K562 (cell line): ENCODE measurements around the gene LINGO4. TPM values are rescaled to one million over a fixed set of nuclear protein-coding genes. Genes with fewer than 3 reads are reported as not detected.

Experiments used
- ATAC-seq: fragments of 200-7000 bp; cut with Tn5 transposase; 3 replicates; pipeline ENCODE4 v1.9.1; 2020; ENCODE audit warnings: moderate library complexity
- BruUV-seq: library from RNA; stranded (reverse); fragments of 400-500 nt; replicated peaks from 2 replicates; lab custom pipeline; 2021; lab: Mats Ljungman, UMichigan
- CTCF ChIA-PET: fragments of 300-600 bp; formaldehyde crosslinking; extraction: SDS; loops from one replicate; lab custom pipeline; 2021; ENCODE audit warnings: low intra/inter-chr PET ratio; lab: Yijun Ruan, JAX
- POLR2A ChIA-PET: fragments of 300-600, 350-650 bp; sonication (Branson Sonifier 250); formaldehyde crosslinking; extraction: SDS; loops from one replicate; lab custom pipeline; 2021; ENCODE audit warnings: antibody characterized with exemption, inconsistent platforms; lab: Yijun Ruan, JAX
- DNase-seq, 4 experiments: peaks; one replicate each; pipeline versions ENCODE4 v3.0.0 to v3.0.0-alpha.2; 2011 to 2018; ENCODE audit warnings: low spot score in 3 of 4, mixed read lengths in 3 of 4; ENCODE audit errors: extremely low read depth in 1 of 4
- FAIRE-seq: peaks from 2 replicates; lab custom pipeline; 2011; peaks lifted over from hg19 to GRCh38; lab: Jason Lieb, UNC
- H2AFZ ChIP-seq: 2 replicates; pipeline ENCODE4 v1.6.0; 2011; ENCODE audit warnings: low read depth, low read length, control low read depth, inconsistent platforms
- H3K27ac ChIP-seq: fragments of 200-600 bp; 3 replicates; pipeline ENCODE4 v1.8.0; 2011; ENCODE audit warnings: low read depth, mild to moderate bottlenecking, control low read depth, inconsistent platforms, low read length, moderate library complexity, mixed read lengths; ENCODE audit errors: extremely low read depth
- H3K27me3 ChIP-seq, 2 experiments: fragments of 300-600 bp in 1 of 2; 2 replicates in 1 of 2; 3 replicates in 1 of 2; pipeline versions ENCODE4 v1.6.0 to v1.8.0; 2011; ENCODE audit warnings: inconsistent platforms in 2 of 2, low read length in 2 of 2, mild to moderate bottlenecking in 1 of 2, mixed read lengths in 1 of 2, moderate library complexity in 1 of 2; ENCODE audit not compliant: control insufficient read depth in 2 of 2, insufficient read depth in 2 of 2
- H3K36me3 ChIP-seq: fragments of 300-600 bp; 3 replicates; pipeline ENCODE4 v1.8.0; 2011; ENCODE audit warnings: mild to moderate bottlenecking, low read length, inconsistent platforms; ENCODE audit not compliant: control insufficient read depth, insufficient read depth
- H3K4me1 ChIP-seq, 2 experiments: fragments of 200-600 bp in 1 of 2; replicated peaks in 1 of 2; 2 replicates in 1 of 2; 3 replicates in 1 of 2; pipeline versions ENCODE4 v1.5.1 to v1.8.0; 2011; ENCODE audit warnings: inconsistent platforms in 2 of 2, low read length in 2 of 2, mild to moderate bottlenecking in 1 of 2, mixed read lengths in 1 of 2, moderate library complexity in 1 of 2; ENCODE audit not compliant: control insufficient read depth in 2 of 2, insufficient read depth in 2 of 2
- H3K4me2 ChIP-seq: 2 replicates; pipeline ENCODE4 v1.6.1; 2011; ENCODE audit warnings: low read length, control low read depth, inconsistent platforms, mixed read lengths; ENCODE audit not compliant: insufficient read depth
- H3K4me3 ChIP-seq: fragments of 200-600 bp; sonication (generic), shearing (Covaris generic); 2 replicates; pipeline ENCODE4 v1.5.1; 2016; ENCODE audit warnings: control low read depth, inconsistent platforms
- H3K79me2 ChIP-seq: fragments of 200-600 bp; 3 replicates; pipeline ENCODE4 v1.8.0; 2011; ENCODE audit warnings: low read length, inconsistent platforms; ENCODE audit not compliant: control insufficient read depth, insufficient read depth
- H3K9ac ChIP-seq, 2 experiments: 2 replicates each; pipeline versions ENCODE4 v1.6.0 to v1.6.1; 2011; ENCODE audit warnings: low read depth in 2 of 2, low read length in 2 of 2, control low read depth in 1 of 2, inconsistent platforms in 1 of 2, mild to moderate bottlenecking in 1 of 2, mixed read lengths in 1 of 2; ENCODE audit not compliant: insufficient read depth in 1 of 2
- H3K9me1 ChIP-seq: one replicate; pipeline ENCODE4 v1.6.0; 2011; ENCODE audit warnings: inconsistent platforms, mild to moderate bottlenecking, low read length, moderate library complexity; ENCODE audit not compliant: control insufficient read depth, insufficient read depth
- H3K9me3 ChIP-seq: replicated peaks from 2 replicates; pipeline ENCODE4 v1.5.1; 2011; ENCODE audit warnings: low read depth, low read length, inconsistent platforms; ENCODE audit not compliant: control insufficient read depth, insufficient read depth
- H4K20me1 ChIP-seq: replicated peaks from 2 replicates; pipeline ENCODE4 v1.6.1; 2011; ENCODE audit warnings: low read length, inconsistent platforms, mixed read lengths; ENCODE audit not compliant: control insufficient read depth, insufficient read depth
- CSDE1 ChIP-seq, 2 experiments: fragments of 450-650 bp; IDR thresholded peaks; 2 replicates each; pipeline ENCODE4 v1.6.1; 2016; ENCODE audit warnings: mild to moderate bottlenecking in 1 of 2
- REST ChIP-seq, 2 experiments: fragments of 450-650 bp; formaldehyde crosslinking in 1 of 2; IDR thresholded peaks; 2 replicates each; pipeline versions ENCODE4 v1.4.0 to v1.6.1; 2014 to 2020; ENCODE audit warnings: mild to moderate bottlenecking in 2 of 2, borderline replicate concordance in 1 of 2, low read depth in 1 of 2
- ZNF830 ChIP-seq: fragments of 250-450 bp; sonication (Bioruptor Pico); IDR thresholded peaks from 2 replicates; pipeline ENCODE4 v1.5.0; 2021; ENCODE audit warnings: mild to moderate bottlenecking
- WGBS: fragments of 100-300 bp; shearing (Covaris generic); methylation state at CpG from one replicate; pipeline ENCODE4 v1.1.6; 2016; ENCODE audit warnings: low coverage, mixed read lengths; ENCODE audit not compliant: insufficient coverage; ENCODE audit errors: missing lambda C conversion rate; 5-methylcytosine and 5-hydroxymethylcytosine counted together
- in situ Hi-C: fragments of 300-500 bp; cut with MboI; formaldehyde crosslinking; loops from 4 replicates; pipeline ENCODE4 v1.15.0; 2018; ENCODE audit warnings: inconsistent platforms, mixed read lengths
- intact Hi-C: fragments of 100-400 bp; cut with micrococcal nuclease; formaldehyde crosslinking; loops from 2 replicates; pipeline ENCODE4 v1.14.2; 2022
- polyA plus RNA-seq, 8 experiments: library from polyadenylated mRNA; depleted of rRNA in 4 of 8; stranded (reverse) in 5 of 8; unstranded in 3 of 8; fragments of >200 nt; fragmentation: Nextera tagmentation in 2 of 8; fragmentation: Illumina TruSeq in 1 of 8; extraction: Ambion mirVana in 2 of 8; extraction: Trizol in 1 of 8; gene quantifications; 2 replicates each; pipeline versions ENCODE4 v1.2.1 to v1.2.3, GENCODE V29; 2011 to 2014; ENCODE audit warnings: inconsistent platforms in 1 of 8, missing spikeins in 1 of 8
- total RNA-seq, 7 experiments: library from RNA; depleted of rRNA in 6 of 7; stranded (reverse); fragments of >200 nt in 6 of 7; fragmentation: Illumina TruSeq in 2 of 7; extraction: Trizol in 2 of 7; gene quantifications; 2 replicates each; pipeline versions ENCODE4 v1.2.1 to v1.2.3, GENCODE V29; 2011 to 2021; ENCODE audit warnings: low replicate concordance in 1 of 7

LINGO4 gene
- total and polyA plus RNA-seq, 9 of the 15 experiments (the other 6 are each of a cell fraction or from before 2014, with no cell fraction given), result not detected

GRCh38 chr1:151854658-151855057 is 49.4 kb upstream of the LINGO4 start:
- H2AFZ ChIP-seq, result no peak overlapping the region
- H4K20me1 ChIP-seq, result 0 out of 2 replicates have a peak, but pooled peaks cover 3% of the 10 kb centered on the region
- no TSS peak for BruUV-seq
- no peak overlapping the region for H3K27ac ChIP-seq
- ATAC-seq (no peak), DNase-seq (no peak), FAIRE-seq (no peak)
- 60% methylated on average over 6 of the region's 7 CpGs for WGBS
- no peaks in the 10 kb centered on the region for H3K36me3 ChIP-seq
- H3K9ac ChIP-seq, result no peak overlapping the region
- in situ Hi-C loops, result no loop called here
- H3K27me3 ChIP-seq, result peaks cover 25 to 44% of the 10 kb centered on the region in 2 experiments
- intact Hi-C loops, result no loop called here
- no peaks in the 10 kb centered on the region for H3K9me3 ChIP-seq
- TF ChIP-seq ZNF830, result no peak
- TF ChIP-seq REST (IDR thresholded peaks at IDR 0.05; ENCODE audit: borderline replicate concordance), result no peak
- no peak for TF ChIP-seq REST (CRISPR knock-in tag; IDR thresholded peaks at IDR 0.05; ENCODE audit: low read depth)
- no peak for TF ChIP-seq CSDE1 (IDR thresholded peaks at IDR 0.05)
- peaks cover 3% of the 10 kb centered on the region for H3K9me1 ChIP-seq
- H3K4me3 ChIP-seq, result no peak overlapping the region
- no peaks in the 10 kb centered on the region for H3K79me2 ChIP-seq
- POLR2A ChIA-PET, result interaction anchor here (0.7 kb wide), 1 partner anchor 120 kb away, joined by 4 read pairs; no protein-coding TSS in a partner anchor
- peaks cover 5 to 7% of the 10 kb centered on the region in 2 experiments; a peak in 2 of 5 replicates for H3K4me1 ChIP-seq
- no peak overlapping the region for H3K4me2 ChIP-seq
- CTCF ChIA-PET, result interaction anchor here (0.6 kb wide), 1 partner anchor 120 kb away, joined by 3 read pairs; no protein-coding TSS in a partner anchor
